KBM-7 (cell line): ENCODE measurements around the gene CAPN1.

Experiments
- DNase-seq: peaks from one replicate; pipeline ENCODE4 v3.0.0-alpha.2; 2015
- in situ Hi-C: fragments of 300-500 bp; cut with MboI; formaldehyde crosslinking; loops from 2 replicates; pipeline ENCODE4 v1.14.3; 2020; ENCODE audit warnings: low sequenced_read_pairs, low pct_unique_long_range_greater_than_20kb, mixed read lengths

CAPN1 gene

GRCh38 chr11:65186701-65187100 lies 5.0 kb downstream of the CAPN1 start:
- no peak for DNase-seq
- in situ Hi-C loops = no loop called here

- no peak for DNase-seq
- in situ Hi-C loops = no loop called here
Measured at GRCh38 chr11:65187146-65187675, 5.5 kb downstream of the CAPN1 start.

- in situ Hi-C loops = no loop called here
- DNase-seq = no peak
Measured at GRCh38 chr11:65187971-65188461, 6.3 kb downstream of the CAPN1 start.

GRCh38 chr11:65188486-65188885 lies 6.8 kb downstream of the CAPN1 start:
- no peak for DNase-seq
- in situ Hi-C loops = no loop called here

GRCh38 chr11:65189191-65189590 lies 7.5 kb downstream of the CAPN1 start:
- DNase-seq = no peak

GRCh38 chr11:65194564-65194963 lies 12.8 kb downstream of the CAPN1 start:
- in situ Hi-C loops = no loop called here
- no peak for DNase-seq

More at GRCh38 chr11:65189191-65189590, 7.5 kb downstream of the CAPN1 start:
- in situ Hi-C loops = no loop called here

- in situ Hi-C loops = no loop called here
- DNase-seq = no peak
Measured at GRCh38 chr11:65204143-65204542, 22.4 kb downstream of the CAPN1 start.

- peak; percentile 88 for DNase-seq
- in situ Hi-C loops = no loop called here
Measured at GRCh38 chr11:65204646-65205601, 23.2 kb downstream of the CAPN1 start.

GRCh38 chr11:65205602-65205967 lies 23.9 kb downstream of the CAPN1 start:
- DNase-seq = no peak

GRCh38 chr11:65206441-65206841 lies 24.7 kb downstream of the CAPN1 start:
- DNase-seq = no peak
- in situ Hi-C loops = no loop called here

More at GRCh38 chr11:65205602-65205967, 23.9 kb downstream of the CAPN1 start:
- in situ Hi-C loops = no loop called here

GRCh38 chr11:65206901-65207300 lies 25.2 kb downstream of the CAPN1 start:
- DNase-seq = no peak
- in situ Hi-C loops = no loop called here

GRCh38 chr11:65207918-65208784 lies 26.4 kb downstream of the CAPN1 start:
- in situ Hi-C loops = no loop called here
- no peak for DNase-seq

GRCh38 chr11:65208785-65209710 lies 27.3 kb downstream of the CAPN1 start:
- DNase-seq = no peak
- in situ Hi-C loops = no loop called here

- DNase-seq = no peak
- in situ Hi-C loops = no loop called here
Measured at GRCh38 chr11:65209711-65210360, 28.1 kb downstream of the CAPN1 start.

- in situ Hi-C loops = no loop called here
- no peak for DNase-seq
Measured at GRCh38 chr11:65210361-65210731, 28.6 kb downstream of the CAPN1 start.

GRCh38 chr11:65210748-65211147 lies 29.0 kb downstream of the CAPN1 start:
- in situ Hi-C loops = no loop called here
- no peak for DNase-seq

- DNase-seq = no peak
- in situ Hi-C loops = no loop called here
Measured at GRCh38 chr11:65211293-65212105, 29.8 kb downstream of the CAPN1 start.
